Uterus (tissue), 4 donors: ENCODE results near the gene TIMM44. TPM values are rescaled to one million over a fixed set of nuclear protein-coding genes. Genes with fewer than 3 reads are reported as not detected.

ENCODE experiments used
- DNase-seq, 2 donors: peaks; one replicate each; pipeline ENCODE4 v3.0.0-alpha.2; 2019 to 2020
- H3K27ac ChIP-seq, 2 donors: fragments of 200-600 bp; sonication (generic); 1 replicate in 1 of 2; 2 replicates in 1 of 2; pipeline ENCODE4 v1.5.1; 2016 to 2018
- H3K27me3 ChIP-seq, 2 donors: fragments of 200-600 bp; sonication (generic); one replicate each; pipeline ENCODE4 v1.5.1; 2018 to 2019; ENCODE audit warnings: control low read depth in 1 of 2
- H3K36me3 ChIP-seq, 2 donors: fragments of 200-600 bp; sonication (generic); one replicate each; pipeline ENCODE4 v1.5.1; 2019; ENCODE audit warnings: control low read depth in 1 of 2
- H3K4me1 ChIP-seq, 2 donors: fragments of 200-600 bp; sonication (generic); one replicate each; pipeline ENCODE4 v1.5.1; 2018 to 2019; ENCODE audit warnings: control low read depth in 1 of 2
- H3K4me3 ChIP-seq, 2 donors: fragments of 200-600 bp; sonication (generic); 1 replicate in 1 of 2; 2 replicates in 1 of 2; pipeline ENCODE4 v1.5.1; 2018 to 2019; ENCODE audit warnings: mild to moderate bottlenecking in 1 of 2
- H3K9me3 ChIP-seq, 2 donors: fragments of 200-600 bp; sonication (generic); one replicate each; pipeline ENCODE4 v1.5.1; 2019; ENCODE audit warnings: control low read depth in 1 of 2
- CTCF ChIP-seq, 4 experiments: fragments of 200-600 bp in 2 of 4; fragments of 450-650 bp in 2 of 4; sonication (generic) in 2 of 4; IDR thresholded peaks; one replicate each; pipeline ENCODE4 v1.5.1; 2016 to 2019; ENCODE audit warnings: antibody characterized with exemption in 4 of 4, mild to moderate bottlenecking in 2 of 4, moderate library complexity in 1 of 4
- POLR2A ChIP-seq, 2 donors: fragments of 450-650 bp; IDR thresholded peaks; one replicate each; pipeline ENCODE4 v1.6.1; 2016; ENCODE audit warnings: antibody characterized with exemption in 2 of 2, mild to moderate bottlenecking in 1 of 2, moderate library complexity in 1 of 2
- intact Hi-C: fragments of 100-400 bp; cut with DNase I; formaldehyde crosslinking; loops from one replicate; pipeline ENCODE4 v1.15.1; 2023; ENCODE audit warnings: low total_unique reads
- total RNA-seq, 4 donors: library from RNA; depleted of rRNA in 3 of 4; stranded (reverse); fragments of >200 nt in 3 of 4; gene quantifications; one replicate each; pipeline versions ENCODE4 v1.1.0 to v1.2.4, GENCODE V29; 2014 to 2023
- donor health status: DM: yes; HTN: yes; CAD: no.

The TIMM44 gene
- total RNA-seq, 4 donors from 2014 or later = 41.1 to 117 (median 62.9) TPM

- no peak overlapping the region for H3K4me3 ChIP-seq
- TF ChIP-seq CTCF (IDR thresholded peaks at IDR 0.05) = no peak
- TF ChIP-seq POLR2A (IDR thresholded peaks at IDR 0.05) = no peak
- H3K4me1 ChIP-seq = no peaks in the 10 kb centered on the region
- no peak for DNase-seq
- H3K9me3 ChIP-seq = no peaks in the 10 kb centered on the region
- no peaks in the 10 kb centered on the region for H3K27me3 ChIP-seq
- H3K36me3 ChIP-seq = no peaks in the 10 kb centered on the region
- intact Hi-C loops = no loop called here
- peak overlapping the region; percentile 19 to 28 for H3K27ac ChIP-seq
These were observed 40.0 kb upstream of the TIMM44 start for GRCh38 chr19:7983286-7983950.

- intact Hi-C loops = no loop called here
- no peaks in the 10 kb centered on the region for H3K4me1 ChIP-seq
These were observed 39.2 kb upstream of the TIMM44 start for GRCh38 chr19:7982651-7983099.

GRCh38 chr19:7982103-7982502 is 38.6 kb upstream of the TIMM44 start:
- TF ChIP-seq CTCF (IDR thresholded peaks at IDR 0.05) (no peak), POLR2A (IDR thresholded peaks at IDR 0.05) (no peak)
- H3K9me3 ChIP-seq = no peaks in the 10 kb centered on the region
- no peaks in the 10 kb centered on the region for H3K27me3 ChIP-seq
- H3K4me1 ChIP-seq = no peaks in the 10 kb centered on the region
- intact Hi-C loops = no loop called here
- no peaks in the 10 kb centered on the region for H3K36me3 ChIP-seq
- DNase-seq = no peak
- no peak overlapping the region for H3K4me3 ChIP-seq
- H3K27ac ChIP-seq = peak overlapping the region; percentile 19 to 57

More at GRCh38 chr19:7982651-7983099, 39.2 kb upstream of the TIMM44 start:
- peak overlapping the region; percentile 19 to 28 for H3K27ac ChIP-seq
- no peak for TF ChIP-seq CTCF (IDR thresholded peaks at IDR 0.05)
- no peak for TF ChIP-seq POLR2A (IDR thresholded peaks at IDR 0.05)
- H3K36me3 ChIP-seq = no peaks in the 10 kb centered on the region
- no peak overlapping the region for H3K4me3 ChIP-seq
- no peaks in the 10 kb centered on the region for H3K27me3 ChIP-seq
- peak in 1 of 2 donors; percentile 34 for DNase-seq
- H3K9me3 ChIP-seq = no peaks in the 10 kb centered on the region

GRCh38 chr19:7981661-7982060 is 38.2 kb upstream of the TIMM44 start:
- TF ChIP-seq CTCF (IDR thresholded peaks at IDR 0.05) (no peak), POLR2A (IDR thresholded peaks at IDR 0.05) (no peak)
- Histone ChIP-seq H3K27me3 (no peaks in the 10 kb centered on the region), H3K4me3 (no peak overlapping the region), H3K9me3 (no peaks in the 10 kb centered on the region), H3K4me1 (no peaks in the 10 kb centered on the region), H3K27ac (peak overlapping the region; percentile 19 to 57), H3K36me3 (no peaks in the 10 kb centered on the region)
- intact Hi-C loops = no loop called here
- DNase-seq = no peak

GRCh38 chr19:7981199-7981598 is 37.7 kb upstream of the TIMM44 start:
- Histone ChIP-seq H3K9me3 (no peaks in the 10 kb centered on the region), H3K4me1 (no peaks in the 10 kb centered on the region), H3K27me3 (no peaks in the 10 kb centered on the region), H3K4me3 (no peak overlapping the region), H3K27ac (no peak overlapping the region), H3K36me3 (no peaks in the 10 kb centered on the region)
- intact Hi-C loops = no loop called here
- no peak for DNase-seq
- TF ChIP-seq CTCF (IDR thresholded peaks at IDR 0.05) (no peak), POLR2A (IDR thresholded peaks at IDR 0.05) (no peak)
